ENCODE data around the gene LCN2. TPM values are rescaled to one million over a fixed set of nuclear protein-coding genes. Genes with fewer than 3 reads are reported as not detected.

The LCN2 gene
- total RNA-seq, result 233 and 283 TPM in 2 replicates

GRCh38 chr9:128149001-128149701, at the start of gene LCN2:
Gene LCN2 (plus strand): TSS chr9:128149453. CDS start chr9:128149526, 73 bp downstream.
- no peaks in the 10 kb centered on the region for H3K27me3 ChIP-seq (ENCODE audit: control insufficient read depth, insufficient read depth, low read length)
- peak; percentile 74 for DNase-seq (ENCODE audit: low read depth)
- H3K36me3 ChIP-seq (ENCODE audit: control insufficient read depth, insufficient read depth, low read length), result no peaks in the 10 kb centered on the region
- H3K4me3 ChIP-seq (ENCODE audit: low read depth, low read length), result no peak within 1 kb of the TSS
- no peak for TF ChIP-seq CTCF (IDR thresholded peaks at IDR 0.05; ENCODE audit: insufficient read depth, low read length, poor library complexity, severe bottlenecking)

- TF ChIP-seq CTCF (IDR thresholded peaks at IDR 0.05; ENCODE audit: insufficient read depth, low read length, poor library complexity, severe bottlenecking), result no peak
- H3K27me3 ChIP-seq (ENCODE audit: control insufficient read depth, insufficient read depth, low read length), result no peaks in the 10 kb centered on the region
- H3K36me3 ChIP-seq (ENCODE audit: control insufficient read depth, insufficient read depth, low read length), result peaks cover 8% of the 10 kb centered on the region
- no peak overlapping the region for H3K4me3 ChIP-seq (ENCODE audit: low read depth, low read length)
- no peak for DNase-seq (ENCODE audit: low read depth)
Observed at GRCh38 chr9:128099932-128100491, 49.2 kb upstream of the LCN2 start.

GRCh38 chr9:128100581-128100980, 48.7 kb upstream of the LCN2 start:
- TF ChIP-seq CTCF (IDR thresholded peaks at IDR 0.05; ENCODE audit: insufficient read depth, low read length, poor library complexity, severe bottlenecking), result no peak
- Histone ChIP-seq H3K27me3 (ENCODE audit: control insufficient read depth, insufficient read depth, low read length) (no peaks in the 10 kb centered on the region), H3K4me3 (ENCODE audit: low read depth, low read length) (no peak overlapping the region), H3K36me3 (ENCODE audit: control insufficient read depth, insufficient read depth, low read length) (peaks cover 8% of the 10 kb centered on the region)
- no peak for DNase-seq (ENCODE audit: low read depth)

GRCh38 chr9:128101231-128101661, 48.0 kb upstream of the LCN2 start:
- Histone ChIP-seq H3K4me3 (ENCODE audit: low read depth, low read length) (no peak overlapping the region), H3K36me3 (ENCODE audit: control insufficient read depth, insufficient read depth, low read length) (peaks cover 10% of the 10 kb centered on the region), H3K27me3 (ENCODE audit: control insufficient read depth, insufficient read depth, low read length) (no peaks in the 10 kb centered on the region)
- no peak for DNase-seq (ENCODE audit: low read depth)
- TF ChIP-seq CTCF (IDR thresholded peaks at IDR 0.05; ENCODE audit: insufficient read depth, low read length, poor library complexity, severe bottlenecking), result no peak

DNA sequence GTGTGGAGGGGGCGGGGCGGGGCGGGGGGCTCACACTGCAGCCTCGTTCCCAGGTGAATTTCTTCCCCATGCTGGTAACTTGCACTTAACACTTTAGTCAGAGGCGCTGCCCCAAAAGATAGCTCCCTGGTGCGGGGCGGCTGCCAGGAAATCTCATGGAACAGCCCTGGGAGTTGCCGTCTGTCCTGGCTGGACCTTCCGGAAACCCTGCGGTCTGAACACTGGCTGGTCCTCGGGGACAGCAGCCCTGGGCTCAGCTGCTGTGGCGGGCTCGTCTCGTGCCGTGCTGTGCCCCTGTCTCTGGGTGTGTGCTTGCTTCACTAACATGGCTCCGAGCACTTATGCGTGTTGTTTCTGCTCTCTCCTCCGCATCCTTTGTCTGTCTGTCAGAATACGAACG, 47.6 kb upstream of the LCN2 start:
- no peak for TF ChIP-seq CTCF (IDR thresholded peaks at IDR 0.05; ENCODE audit: insufficient read depth, low read length, poor library complexity, severe bottlenecking)
- DNase-seq (ENCODE audit: low read depth), result no peak
- Histone ChIP-seq H3K4me3 (ENCODE audit: low read depth, low read length) (no peak overlapping the region), H3K27me3 (ENCODE audit: control insufficient read depth, insufficient read depth, low read length) (no peaks in the 10 kb centered on the region), H3K36me3 (ENCODE audit: control insufficient read depth, insufficient read depth, low read length) (peaks cover 10% of the 10 kb centered on the region)

Data from kidney epithelial cell (primary cell).